ENCODE measurements around the gene P2RX6.

- TF ChIP-seq TAF1 (IDR thresholded peaks at IDR 0.05; ENCODE audit: borderline replicate concordance, insufficient read depth, low read length) (no peak), POLR2AphosphoS5 (IDR thresholded peaks at IDR 0.05; ENCODE audit: low read depth, low read length) (no peak), SIN3A (IDR thresholded peaks at IDR 0.05; ENCODE audit: borderline replicate concordance, insufficient read depth, low read length) (no peak), REST (IDR thresholded peaks at IDR 0.05; ENCODE audit: insufficient read depth in 1 of 2, low read depth in 2 of 2, low read length in 2 of 2) (no peak)
These were observed 43.9 kb upstream of the P2RX6 start for GRCh38 chr22:20970939-20971657.
